Measurements from ENCODE around the gene JMJD4.

- 0 out of 6 replicates have a peak, but pooled peaks of 1 of the 3 experiments have one; percentile 35 for TF ChIP-seq CTCF (IDR thresholded peaks at IDR 0.05 in 2 of 3, conservative IDR thresholded peaks at IDR 0.05 in 1 of 3; ENCODE audit: insufficient read depth in 2 of 3, low read depth in 1 of 3, low read length in 3 of 3)
- TF ChIP-seq ZNF589 (CRISPR knock-in tag; IDR thresholded peaks at IDR 0.05; ENCODE audit: low read depth) = no peak
- no peak for TF ChIP-seq EZH2 (IDR thresholded peaks at IDR 0.05; ENCODE audit: borderline replicate concordance, low read depth, low read length)
- no peak for TF ChIP-seq MEF2A (IDR thresholded peaks at IDR 0.05; ENCODE audit: control insufficient read depth, low read depth, low read length)
- no peak for TF ChIP-seq CREM (IDR thresholded peaks at IDR 0.05; ENCODE audit: low read depth)
- TF ChIP-seq SFPQ (IDR thresholded peaks at IDR 0.05; ENCODE audit: low read depth, low read length) = no peak
- no peak for TF ChIP-seq NCOA1 (IDR thresholded peaks at IDR 0.05; ENCODE audit: low read depth)
- no peak for TF ChIP-seq NFYB (IDR thresholded peaks at IDR 0.05; ENCODE audit: extremely low read depth, insufficient read length)
- TF ChIP-seq ELF1 (tag; IDR thresholded peaks at IDR 0.05) = no peak
- no peak for TF ChIP-seq ZZZ3 (IDR thresholded peaks at IDR 0.05)
- no peak for TF ChIP-seq PBX2 (CRISPR knock-in tag; IDR thresholded peaks at IDR 0.05; ENCODE audit: low read depth)
- no peak for TF ChIP-seq PBX2 (tag; conservative IDR thresholded peaks at IDR 0.05; ENCODE audit: low read depth)
- no peak for TF ChIP-seq ZNF232 (CRISPR knock-in tag; IDR thresholded peaks at IDR 0.05)
- TF ChIP-seq IRF9 (tag; IDR thresholded peaks at IDR 0.05) = no peak
- TF ChIP-seq TAF1 (IDR thresholded peaks at IDR 0.05; ENCODE audit: control insufficient read depth, extremely low read depth, insufficient read depth, low read length, severe bottlenecking) = no peak
Observed at GRCh38 chr1:227730630-227731151, 4.4 kb downstream of the JMJD4 start.
